Breast epithelium (tissue), 4 donors: ENCODE data around the gene MINDY2. TPM values are rescaled to one million over a fixed set of nuclear protein-coding genes. Genes with fewer than 3 reads are reported as not detected.
"Not testable (repeated sequence)": the region's sequence is repeated elsewhere in the genome, so short reads cannot be mapped to it uniquely, and the experiment has no call there.

Experiments used
- DNase-seq, 2 donors: peaks; one replicate each; pipeline ENCODE4 v3.0.0-alpha.2; 2019; ENCODE audit warnings: low spot score in 2 of 2
- H3K27ac ChIP-seq, 2 donors: fragments of 200-600 bp; sonication (generic) in 1 of 2; one replicate each; pipeline ENCODE4 v1.5.1; 2016 to 2019; ENCODE audit warnings: mild to moderate bottlenecking in 1 of 2
- H3K27me3 ChIP-seq, 2 donors: fragments of 200-600 bp; sonication (generic) in 1 of 2; one replicate each; pipeline versions ENCODE4 v1.5.1 to v1.6.0; 2017 to 2019; ENCODE audit warnings: control low read depth in 1 of 2, mild to moderate bottlenecking in 1 of 2
- H3K36me3 ChIP-seq: fragments of 200-600 bp; one replicate; pipeline ENCODE4 v1.5.1; 2019
- H3K4me1 ChIP-seq, 2 donors: fragments of 200-600 bp; sonication (generic); one replicate each; pipeline ENCODE4 v1.5.1; 2016 to 2019; ENCODE audit warnings: control low read depth in 1 of 2
- H3K4me3 ChIP-seq, 3 donors: fragments of 200-600 bp; sonication (generic); 1 replicate in 2 of 3; 2 replicates in 1 of 3; pipeline ENCODE4 v1.5.1; 2016 to 2019; ENCODE audit warnings: mild to moderate bottlenecking in 3 of 3, moderate library complexity in 2 of 3
- H3K9me3 ChIP-seq, 2 donors: fragments of 200-600 bp; sonication (generic) in 1 of 2; one replicate each; pipeline ENCODE4 v1.5.1; 2016 to 2019; ENCODE audit warnings: control low read depth in 1 of 2
- CTCF ChIP-seq, 3 donors: fragments of 450-650 bp; IDR thresholded peaks; one replicate each; pipeline ENCODE4 v1.5.1; 2016 to 2017; ENCODE audit warnings: antibody characterized with exemption in 3 of 3, mild to moderate bottlenecking in 3 of 3, moderate library complexity in 3 of 3
- POLR2A ChIP-seq: fragments of 450-650 bp; IDR thresholded peaks from one replicate; pipeline ENCODE4 v1.6.1; 2016; ENCODE audit warnings: antibody characterized with exemption, mild to moderate bottlenecking, moderate library complexity
- POLR2AphosphoS5 ChIP-seq, 3 donors: sonication (generic); formaldehyde crosslinking; IDR thresholded peaks; one replicate each; pipeline ENCODE4 v1.6.1; 2017; ENCODE audit warnings: antibody characterized with exemption in 3 of 3
- intact Hi-C: fragments of 100-400 bp; cut with DNase I; formaldehyde crosslinking; loops from one replicate; pipeline ENCODE4 v1.15.1; 2023; ENCODE audit warnings: low total_unique reads
- total RNA-seq, 3 donors: library from RNA; depleted of rRNA; stranded (reverse); fragments of >200 nt; gene quantifications; one replicate each; pipeline ENCODE4 v1.1.0, GENCODE V29; 2016

MINDY2 gene
- total RNA-seq, 3 donors from 2014 or later, result 11.8 to 22.5 (median 17.7) TPM

- Histone ChIP-seq H3K36me3 (no peaks in the 10 kb centered on the region), H3K4me1 (no peaks in the 10 kb centered on the region)
Measured at GRCh38 chr15:58788056-58788710, 17.1 kb downstream of the MINDY2 start.

GRCh38 chr15:58793862-58794261, 22.8 kb downstream of the MINDY2 start:
- Histone ChIP-seq H3K4me3 (no peak overlapping the region), H3K27ac (no peak overlapping the region), H3K9me3 (no peaks in the 10 kb centered on the region), H3K27me3 (no peaks in the 10 kb centered on the region), H3K4me1 (no peaks in the 10 kb centered on the region), H3K36me3 (no peaks in the 10 kb centered on the region)
- DNase-seq, result peak in 1 of 2 donors; percentile 80
- no peak for TF ChIP-seq POLR2AphosphoS5 (IDR thresholded peaks at IDR 0.05)
- no peak for TF ChIP-seq POLR2A
- intact Hi-C loops, result no loop called here

More at GRCh38 chr15:58788056-58788710, 17.1 kb downstream of the MINDY2 start:
- H3K9me3 ChIP-seq, result no peaks in the 10 kb centered on the region
- H3K4me3 ChIP-seq, result no peak overlapping the region
- H3K27me3 ChIP-seq, result no peaks in the 10 kb centered on the region
- TF ChIP-seq CTCF (IDR thresholded peaks at IDR 0.05) (no peak), POLR2A (no peak), POLR2AphosphoS5 (IDR thresholded peaks at IDR 0.05) (no peak)
- intact Hi-C loops, result no loop called here
- DNase-seq, result no peak
- H3K27ac ChIP-seq, result no peak overlapping the region

- DNase-seq, result no peak
- Histone ChIP-seq H3K27me3 (no peaks in the 10 kb centered on the region), H3K27ac (no peak overlapping the region), H3K4me3 (no peak overlapping the region), H3K4me1 (no peaks in the 10 kb centered on the region), H3K9me3 (no peaks in the 10 kb centered on the region), H3K36me3 (no peaks in the 10 kb centered on the region)
- intact Hi-C loops, result no loop called here
- no peak for TF ChIP-seq POLR2A
- no peak for TF ChIP-seq CTCF (IDR thresholded peaks at IDR 0.05)
Measured at GRCh38 chr15:58795825-58796224, 24.7 kb downstream of the MINDY2 start.

GRCh38 chr15:58797505-58797904, 26.4 kb downstream of the MINDY2 start:
- Histone ChIP-seq H3K4me3 (no peak overlapping the region), H3K27ac (no peak overlapping the region), H3K36me3 (no peaks in the 10 kb centered on the region), H3K27me3 (no peaks in the 10 kb centered on the region), H3K4me1 (no peaks in the 10 kb centered on the region), H3K9me3 (no peaks in the 10 kb centered on the region)
- TF ChIP-seq POLR2A, result no peak
- intact Hi-C loops, result no loop called here
- DNase-seq, result no peak

- Histone ChIP-seq H3K27me3 (no peaks in the 10 kb centered on the region), H3K9me3 (no peaks in the 10 kb centered on the region), H3K4me1 (no peaks in the 10 kb centered on the region), H3K4me3 (no peak overlapping the region), H3K36me3 (no peaks in the 10 kb centered on the region), H3K27ac (no peak overlapping the region)
- intact Hi-C loops, result no loop called here
- TF ChIP-seq POLR2AphosphoS5 (IDR thresholded peaks at IDR 0.05) (no peak), CTCF (IDR thresholded peaks at IDR 0.05) (no peak), POLR2A (no peak)
- no peak for DNase-seq
Measured at GRCh38 chr15:58805095-58805494, 34.0 kb downstream of the MINDY2 start.

GRCh38 chr15:58823267-58823666, 52.2 kb downstream of the MINDY2 start:
- H3K4me3 ChIP-seq, H3K27me3 ChIP-seq, H3K36me3 ChIP-seq, H3K27ac ChIP-seq, H3K4me1 ChIP-seq, H3K9me3 ChIP-seq, DNase-seq: not testable (repeated sequence)
- intact Hi-C loops, result loop anchor here (5.0 kb wide), 1 partner anchor 536 kb away; no protein-coding TSS in a partner anchor
